Body of pancreas (tissue), 4 donors: ENCODE measurements around the gene NTPCR.

Source experiments
- POLR2A ChIP-seq, 3 donors: fragments of 450-650 bp; IDR thresholded peaks; one replicate each; pipeline ENCODE4 v1.6.1; 2016; ENCODE audit warnings: antibody characterized with exemption in 3 of 3, mild to moderate bottlenecking in 2 of 3
- TF ChIP-seq, protein P1 (sequence below), 7 experiments: fragments of 450-650 bp in 4 of 7; fragments of 200-600 bp in 3 of 7; sonication (generic) in 3 of 7; IDR thresholded peaks; one replicate each; pipeline ENCODE4 v1.5.1; 2016 to 2019; ENCODE audit warnings: antibody characterized with exemption in 7 of 7

DNA sequence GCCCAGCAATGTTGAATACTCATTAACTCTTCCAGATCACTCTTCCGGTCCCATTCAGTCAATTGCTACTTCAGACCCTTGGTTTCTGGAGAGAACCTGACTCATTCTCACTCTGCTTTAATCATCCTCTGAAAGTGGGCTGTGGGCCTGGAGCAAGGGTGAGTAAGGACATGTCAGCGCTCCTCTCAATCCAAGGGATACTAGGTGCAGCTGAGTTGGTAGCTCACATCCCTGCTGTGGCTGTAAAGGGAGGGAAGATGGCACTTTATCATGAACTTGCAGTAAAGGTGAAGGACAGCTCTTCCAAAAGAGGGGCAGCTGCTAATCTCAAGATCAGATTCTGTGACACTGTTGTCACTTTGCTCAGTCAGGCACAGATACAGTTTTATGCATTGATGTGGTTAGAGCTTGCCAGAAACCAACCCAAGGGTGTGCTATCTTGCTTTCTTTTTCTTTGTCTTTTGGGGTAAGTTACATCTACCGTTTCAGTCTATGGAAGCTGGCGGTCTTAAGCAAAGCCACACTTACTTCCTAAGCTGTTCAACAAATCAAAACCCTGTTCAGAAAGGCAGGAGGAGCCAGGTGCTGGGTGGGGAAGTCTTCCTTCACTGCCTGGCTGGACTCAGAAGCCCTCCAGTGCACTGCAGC, 26.5 kb upstream of the NTPCR start:
- TF ChIP-seq, protein P1, sequence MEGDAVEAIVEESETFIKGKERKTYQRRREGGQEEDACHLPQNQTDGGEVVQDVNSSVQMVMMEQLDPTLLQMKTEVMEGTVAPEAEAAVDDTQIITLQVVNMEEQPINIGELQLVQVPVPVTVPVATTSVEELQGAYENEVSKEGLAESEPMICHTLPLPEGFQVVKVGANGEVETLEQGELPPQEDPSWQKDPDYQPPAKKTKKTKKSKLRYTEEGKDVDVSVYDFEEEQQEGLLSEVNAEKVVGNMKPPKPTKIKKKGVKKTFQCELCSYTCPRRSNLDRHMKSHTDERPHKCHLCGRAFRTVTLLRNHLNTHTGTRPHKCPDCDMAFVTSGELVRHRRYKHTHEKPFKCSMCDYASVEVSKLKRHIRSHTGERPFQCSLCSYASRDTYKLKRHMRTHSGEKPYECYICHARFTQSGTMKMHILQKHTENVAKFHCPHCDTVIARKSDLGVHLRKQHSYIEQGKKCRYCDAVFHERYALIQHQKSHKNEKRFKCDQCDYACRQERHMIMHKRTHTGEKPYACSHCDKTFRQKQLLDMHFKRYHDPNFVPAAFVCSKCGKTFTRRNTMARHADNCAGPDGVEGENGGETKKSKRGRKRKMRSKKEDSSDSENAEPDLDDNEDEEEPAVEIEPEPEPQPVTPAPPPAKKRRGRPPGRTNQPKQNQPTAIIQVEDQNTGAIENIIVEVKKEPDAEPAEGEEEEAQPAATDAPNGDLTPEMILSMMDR (IDR thresholded peaks at IDR 0.05), result no peak
- TF ChIP-seq POLR2A (IDR thresholded peaks at IDR 0.05), result no peak
